Spinal cord (tissue), 10 donors: Measurements from ENCODE around the gene GRK3. TPM values are rescaled to one million over a fixed set of nuclear protein-coding genes. Genes with fewer than 3 reads are reported as not detected.

ENCODE experiments used
- DNase-seq, 6 donors: peaks; one replicate each; pipeline versions ENCODE4 v3.0.0 to v3.0.0-alpha.2; 2013 to 2015; ENCODE audit warnings: low spot score in 6 of 6, low read depth in 4 of 6
- H3K27ac ChIP-seq: one replicate; pipeline ENCODE4 v1.5.1; 2013; ENCODE audit warnings: low read depth, low read length, control low read depth
- H3K27me3 ChIP-seq: one replicate; pipeline ENCODE4 v1.6.1; 2013; ENCODE audit warnings: low read length; ENCODE audit not compliant: control insufficient read depth, insufficient read depth
- H3K36me3 ChIP-seq: one replicate; pipeline ENCODE4 v1.6.1; 2013; ENCODE audit warnings: low read length; ENCODE audit not compliant: control insufficient read depth, insufficient read depth
- H3K4me1 ChIP-seq: one replicate; pipeline ENCODE4 v1.6.1; 2013; ENCODE audit warnings: low read length; ENCODE audit not compliant: control insufficient read depth, insufficient read depth
- H3K4me3 ChIP-seq: one replicate; pipeline ENCODE4 v1.5.1; 2013; ENCODE audit warnings: low read depth, low read length, control low read depth
- H3K9me3 ChIP-seq: one replicate; pipeline ENCODE4 v1.6.1; 2013; ENCODE audit warnings: low read length; ENCODE audit not compliant: control insufficient read depth, insufficient read depth
- WGBS: methylation state at CpG from one replicate; pipeline ENCODE4 v1.1.5; 2013; ENCODE audit warnings: missing lambda C conversion rate; ENCODE audit not compliant: insufficient coverage; 5-methylcytosine and 5-hydroxymethylcytosine counted together
- polyA plus RNA-seq, 2 donors: library from polyadenylated mRNA; unstranded; fragments of 120-200 nt; gene quantifications; one replicate each; pipeline ENCODE4 v1.2.1, GENCODE V29; 2013; ENCODE audit not compliant: insufficient read length in 2 of 2
- total RNA-seq, 2 donors: library from RNA; depleted of rRNA in 1 of 2; stranded (reverse); fragments of 120-200 nt in 1 of 2; fragments of >200 nt in 1 of 2; gene quantifications; one replicate each; pipeline versions ENCODE4 v1.2.3 to v1.2.4, GENCODE V29; 2013 to 2014
- donor health status: healthy.

The GRK3 gene
- total and polyA plus RNA-seq, 4 donors = 13.6 to 33.7 (median 31.8) TPM

DNA sequence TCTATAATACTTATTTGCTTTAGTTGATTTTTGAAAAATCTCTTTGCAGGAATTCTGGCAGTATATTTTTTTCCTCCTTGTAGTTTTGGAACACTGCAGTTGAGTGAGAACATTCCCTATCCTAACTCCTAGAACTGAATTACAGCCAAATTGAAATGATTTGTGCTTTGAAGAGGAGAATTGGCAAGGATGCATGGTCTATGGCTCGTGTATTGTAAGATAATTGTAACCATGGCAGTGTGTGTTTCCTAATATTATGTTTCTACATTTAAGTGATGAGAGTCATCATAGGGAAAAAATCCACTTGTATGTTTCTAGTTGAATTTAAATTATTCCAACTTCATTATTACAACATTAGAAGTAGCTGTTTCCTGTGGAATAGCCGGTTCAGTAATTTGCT lies 96.6 kb downstream of the GRK3 start:
- no peaks in the 10 kb centered on the region for H3K27me3 ChIP-seq
- H3K4me3 ChIP-seq = no peak overlapping the region
- DNase-seq = peak in 2 of 6 donors; percentile 19 to 72
- no CpG with 5 or more reads among the region's 2 CpGs for WGBS
- H3K9me3 ChIP-seq = no peaks in the 10 kb centered on the region
- H3K27ac ChIP-seq = no peak overlapping the region
- no peaks in the 10 kb centered on the region for H3K4me1 ChIP-seq
- H3K36me3 ChIP-seq = no peaks in the 10 kb centered on the region

DNA sequence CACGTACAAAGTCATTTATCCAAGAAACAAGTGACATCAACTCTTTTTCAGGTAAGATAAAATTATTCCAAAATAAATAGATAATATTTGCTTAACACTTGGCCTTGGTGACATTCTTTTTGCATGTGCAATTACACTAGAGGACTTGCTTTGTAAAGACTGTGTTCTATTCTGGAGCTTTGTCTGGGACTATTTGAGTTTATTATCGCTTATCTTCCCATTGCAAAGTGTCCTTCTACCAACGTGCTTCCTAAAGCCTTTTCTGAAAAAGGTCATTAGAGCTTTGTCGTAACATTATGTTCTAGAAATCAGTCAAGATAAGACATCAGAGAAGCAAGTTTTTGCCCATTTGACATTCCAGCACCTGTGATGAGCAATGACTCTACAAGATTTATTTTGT lies 99.2 kb downstream of the GRK3 start:
- 87% methylated on average over 3 of the region's 4 CpGs for WGBS
- H3K27ac ChIP-seq = no peak overlapping the region
- H3K9me3 ChIP-seq = no peaks in the 10 kb centered on the region
- peaks cover 3% of the 10 kb centered on the region for H3K4me1 ChIP-seq
- no peak overlapping the region for H3K4me3 ChIP-seq
- no peaks in the 10 kb centered on the region for H3K36me3 ChIP-seq
- no peak for DNase-seq
- no peaks in the 10 kb centered on the region for H3K27me3 ChIP-seq

DNA sequence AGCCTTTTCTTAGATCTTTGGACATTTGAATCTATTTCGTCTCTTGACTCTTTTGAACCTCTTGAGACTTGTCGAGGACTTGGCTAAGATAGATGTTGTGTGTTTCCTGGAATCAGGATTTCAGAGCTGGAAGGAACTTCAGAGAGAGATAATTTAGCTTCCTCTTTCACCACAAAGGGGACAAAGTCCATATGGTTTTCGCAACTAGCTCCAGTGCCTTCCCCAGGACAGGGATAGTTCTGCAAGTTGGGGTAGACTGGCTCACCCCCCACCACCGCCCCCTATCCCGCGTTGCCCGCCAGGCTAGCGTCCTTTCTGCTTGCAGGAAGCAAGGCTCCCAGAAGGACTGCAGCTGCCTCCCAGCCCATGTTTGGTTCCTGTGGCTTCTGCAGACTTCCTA lies 101.8 kb downstream of the GRK3 start:
- no peaks in the 10 kb centered on the region for H3K9me3 ChIP-seq
- no peaks in the 10 kb centered on the region for H3K36me3 ChIP-seq
- no peak overlapping the region for H3K4me3 ChIP-seq
- WGBS = 90% methylated on average over 6 of the region's 8 CpGs
- no peaks in the 10 kb centered on the region for H3K27me3 ChIP-seq
- DNase-seq = no peak
- H3K4me1 ChIP-seq = peaks cover 3% of the 10 kb centered on the region
- H3K27ac ChIP-seq = no peak overlapping the region

DNA sequence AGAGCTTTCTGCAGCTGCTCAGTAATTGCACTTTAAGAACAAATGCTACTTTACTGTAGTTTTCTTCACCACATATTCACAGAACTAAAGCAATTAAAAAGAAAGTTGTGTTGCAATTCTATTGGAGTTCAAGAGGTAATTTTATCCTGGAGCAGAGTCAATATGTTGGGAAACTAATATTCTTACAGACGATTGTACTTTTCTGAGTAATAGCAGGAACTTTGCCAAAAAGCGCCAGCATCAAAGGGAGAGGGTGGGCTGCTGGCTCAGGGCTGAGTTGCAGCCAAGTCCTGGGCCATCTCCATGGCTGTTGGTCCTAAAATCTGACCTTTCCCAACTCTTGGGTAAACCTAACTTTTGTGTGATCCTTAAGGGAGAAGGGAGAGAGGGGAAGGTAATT lies 104.0 kb downstream of the GRK3 start:
- WGBS = 71% methylated on average over 1 of the region's 2 CpGs
- Histone ChIP-seq H3K4me3 (no peak overlapping the region), H3K27me3 (no peaks in the 10 kb centered on the region), H3K27ac (no peak overlapping the region), H3K9me3 (no peaks in the 10 kb centered on the region), H3K36me3 (no peaks in the 10 kb centered on the region), H3K4me1 (peaks cover 3% of the 10 kb centered on the region)
- DNase-seq = peak in 3 of 6 donors; percentile 9 to 65 (median 51)

DNA sequence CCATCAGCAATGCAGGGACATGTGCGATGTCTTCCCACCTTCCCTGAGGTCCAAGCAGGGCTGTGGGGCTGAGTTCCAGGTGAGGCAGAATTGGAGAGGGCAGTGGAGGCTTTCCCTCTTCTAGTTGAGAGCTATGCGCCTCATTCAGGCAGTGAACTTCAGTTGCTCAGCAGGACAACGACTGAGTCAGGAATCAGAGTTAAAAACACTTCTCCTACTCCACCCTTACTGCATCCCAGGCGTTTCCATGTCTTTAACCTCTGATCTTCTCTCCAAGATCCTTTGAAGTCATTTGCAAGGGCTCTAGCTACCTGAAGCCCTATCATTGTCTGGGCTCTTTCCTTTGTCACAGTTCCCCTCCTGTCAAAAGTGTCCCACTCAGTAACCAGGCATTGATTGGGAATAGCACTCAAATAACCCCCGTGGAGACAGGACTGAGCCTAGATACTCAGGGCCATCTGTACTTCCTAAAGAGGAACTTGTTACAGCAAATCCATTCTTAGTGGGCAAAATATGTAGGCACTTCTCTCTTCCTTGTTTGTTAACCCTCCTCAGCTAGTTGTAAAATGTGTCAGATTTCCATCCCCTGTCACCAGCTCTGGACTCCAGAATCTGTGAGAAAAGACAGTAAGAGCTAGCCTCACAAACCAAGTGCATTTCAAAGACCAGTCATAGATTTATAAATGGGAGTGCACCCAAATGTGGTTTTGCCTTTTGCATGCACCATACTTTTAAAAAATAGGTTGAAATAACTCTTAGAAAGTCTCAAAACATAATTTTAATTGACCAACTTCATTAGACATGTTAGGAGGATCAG lies 105.0 kb downstream of the GRK3 start:
- H3K4me3 ChIP-seq = no peak overlapping the region
- DNase-seq = no peak
- 83% methylated on average over 5 of the region's 5 CpGs for whole genome bisulfite sequencing
- no peak overlapping the region for H3K27ac ChIP-seq
- H3K36me3 ChIP-seq = no peaks in the 10 kb centered on the region
- no peaks in the 10 kb centered on the region for H3K27me3 ChIP-seq
- peaks cover 3% of the 10 kb centered on the region for H3K4me1 ChIP-seq
- H3K9me3 ChIP-seq = no peaks in the 10 kb centered on the region

DNA sequence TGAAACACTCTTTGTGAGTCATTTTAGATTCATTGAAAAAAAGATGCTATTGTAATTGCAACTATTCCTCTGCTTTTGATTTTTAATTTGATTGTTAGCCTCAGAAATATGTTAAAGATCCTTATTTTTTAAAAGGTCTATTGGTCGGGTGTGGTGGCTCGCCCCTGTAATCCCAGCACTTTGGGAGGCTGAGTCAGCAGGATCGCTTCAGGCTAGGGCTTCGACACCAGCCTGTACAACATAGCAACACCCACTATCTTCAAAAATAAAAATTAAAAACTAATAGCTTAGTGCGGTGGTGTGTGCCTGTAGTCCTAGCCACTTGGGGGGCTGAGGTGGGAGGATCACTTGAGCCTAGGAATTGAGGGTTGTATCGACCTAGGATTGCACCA lies 105.6 kb downstream of the GRK3 start:
- Histone ChIP-seq H3K27me3 (no peaks in the 10 kb centered on the region), H3K4me3 (no peak overlapping the region), H3K36me3 (no peaks in the 10 kb centered on the region), H3K27ac (no peak overlapping the region), H3K4me1 (peaks cover 3% of the 10 kb centered on the region), H3K9me3 (no peaks in the 10 kb centered on the region)
- DNase-seq = no peak
- 100% methylated on average over 1 of the region's 6 CpGs for WGBS

DNA sequence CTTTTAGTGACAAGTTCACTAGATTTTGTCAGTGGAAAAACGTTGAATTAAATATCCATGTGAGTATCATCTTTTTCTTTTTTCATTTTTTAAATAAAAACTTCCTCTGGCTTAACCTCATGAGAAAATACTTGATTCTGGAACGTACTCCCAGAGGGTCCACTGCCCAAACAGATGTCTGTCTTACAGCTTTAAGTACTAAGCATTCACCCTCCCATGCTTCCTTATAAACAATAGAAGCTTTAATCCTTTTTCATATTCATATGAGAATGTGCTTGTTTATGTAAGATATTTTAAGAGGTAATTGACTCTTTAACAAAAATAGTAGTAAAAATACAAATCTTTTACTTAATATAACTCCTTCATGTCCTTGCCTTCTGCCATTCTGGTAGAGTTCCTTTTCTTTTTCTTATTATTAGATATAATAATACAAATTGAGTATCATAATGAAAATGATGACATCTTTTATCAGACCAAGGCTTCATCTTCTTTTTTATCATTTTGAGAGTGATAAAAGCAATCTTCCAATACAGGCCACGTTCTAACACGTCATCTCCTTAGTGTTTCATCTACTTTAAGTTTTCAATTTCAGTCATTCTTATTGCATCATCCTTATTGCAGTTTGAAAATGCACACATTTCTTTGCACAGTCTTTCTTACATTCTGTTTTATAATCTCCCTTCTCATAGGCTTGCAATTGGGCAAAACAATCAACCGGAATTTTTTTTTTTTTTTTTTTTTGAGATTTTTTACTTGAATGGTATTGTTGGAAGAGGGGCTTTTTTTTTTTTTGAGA lies 108.0 kb downstream of the GRK3 start:
- H3K9me3 ChIP-seq = no peaks in the 10 kb centered on the region
- peaks cover 3% of the 10 kb centered on the region for H3K4me1 ChIP-seq
- no peaks in the 10 kb centered on the region for H3K27me3 ChIP-seq
- DNase-seq = no peak
- no peaks in the 10 kb centered on the region for H3K36me3 ChIP-seq
- WGBS = 96% methylated on average over 2 of the region's 5 CpGs
- no peak overlapping the region for H3K4me3 ChIP-seq
- no peak overlapping the region for H3K27ac ChIP-seq

DNA sequence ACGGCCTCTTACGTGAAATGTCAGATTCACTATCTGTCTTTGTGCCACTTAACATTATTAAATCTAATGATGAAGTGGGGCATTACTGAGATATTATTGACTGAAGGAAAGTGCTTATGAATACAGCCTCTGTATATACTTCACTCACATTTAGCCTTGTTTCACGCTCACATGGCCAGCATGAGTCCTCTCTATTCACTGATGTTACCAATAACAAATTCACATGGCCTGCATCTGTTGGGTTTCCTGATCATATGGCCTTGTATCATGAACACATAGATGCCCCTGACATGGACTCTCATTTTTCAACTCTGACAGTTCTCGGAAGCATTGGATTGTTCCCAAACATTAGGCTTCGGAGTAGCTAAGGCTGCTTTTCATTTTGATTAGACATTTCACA lies 109.2 kb downstream of the GRK3 start:
- no peak overlapping the region for H3K27ac ChIP-seq
- WGBS = 80% methylated on average over 1 of the region's 5 CpGs
- no peaks in the 10 kb centered on the region for H3K9me3 ChIP-seq
- H3K36me3 ChIP-seq = no peaks in the 10 kb centered on the region
- no peak overlapping the region for H3K4me3 ChIP-seq
- H3K4me1 ChIP-seq = no peaks in the 10 kb centered on the region
- DNase-seq = peak in 2 of 6 donors; percentile 21 to 35
- no peaks in the 10 kb centered on the region for H3K27me3 ChIP-seq

DNA sequence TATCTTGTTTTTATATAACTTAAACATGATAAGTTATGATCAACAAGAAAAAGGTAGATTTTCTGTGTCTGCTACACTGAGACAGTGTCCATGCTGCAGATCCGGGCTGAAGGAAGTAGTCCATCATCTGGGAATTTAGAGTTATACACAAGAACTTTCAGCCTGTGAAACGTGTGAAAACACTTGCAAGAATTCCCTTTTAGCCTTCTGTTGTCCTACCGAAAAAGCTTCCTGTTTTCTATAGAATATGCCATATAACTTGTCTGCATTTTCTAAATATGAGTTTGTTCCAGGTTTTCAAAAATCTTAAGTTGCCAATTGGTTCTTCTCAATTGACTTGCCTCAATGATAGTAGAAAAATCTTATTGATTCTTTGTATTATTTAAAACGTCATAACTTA lies 113.2 kb downstream of the GRK3 start:
- no peaks in the 10 kb centered on the region for H3K27me3 ChIP-seq
- no peaks in the 10 kb centered on the region for H3K9me3 ChIP-seq
- H3K36me3 ChIP-seq = peaks cover 3% of the 10 kb centered on the region
- H3K4me3 ChIP-seq = no peak overlapping the region
- DNase-seq = peak in 1 of 6 donors; percentile 39
- H3K27ac ChIP-seq = no peak overlapping the region
- no peaks in the 10 kb centered on the region for H3K4me1 ChIP-seq
- no CpG with 5 or more reads among the region's 4 CpGs for WGBS

DNA sequence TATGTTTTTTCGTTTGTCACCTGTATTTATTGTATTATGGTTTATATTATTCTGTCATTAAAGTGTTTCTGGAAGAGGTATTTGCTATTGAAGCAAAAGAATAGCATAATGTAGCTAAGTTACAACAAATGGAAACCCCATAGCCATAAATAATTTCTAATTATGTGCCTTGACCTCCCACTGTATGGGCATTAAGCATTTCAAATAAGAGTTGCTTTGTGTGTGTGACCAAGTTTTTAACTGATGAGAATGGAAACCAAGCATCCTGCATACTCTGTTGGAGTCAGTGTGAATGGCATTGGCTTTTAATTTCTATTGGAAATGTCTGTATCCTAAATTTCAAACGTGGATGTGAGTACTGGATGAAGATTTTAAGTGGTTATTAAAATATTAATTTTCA lies 115.6 kb downstream of the GRK3 start:
- no peaks in the 10 kb centered on the region for H3K4me1 ChIP-seq
- WGBS = no CpG with 5 or more reads among the region's 2 CpGs

More for the DNA sequence above, 115.6 kb downstream of the GRK3 start:
- Histone ChIP-seq H3K27ac (no peak overlapping the region), H3K4me3 (no peak overlapping the region), H3K27me3 (no peaks in the 10 kb centered on the region), H3K36me3 (peaks cover 3% of the 10 kb centered on the region), H3K9me3 (no peaks in the 10 kb centered on the region)
- no peak for DNase-seq
